HL-60 (cell line): ENCODE results near the gene SMARCAL1.

Experiments used
- DNase-seq, 2 experiments: peaks; one replicate each; pipeline ENCODE4 v3.0.0-alpha.2; 2010 to 2020; ENCODE audit warnings: low read depth in 1 of 2, low spot score in 1 of 2
- H3K27ac ChIP-seq: fragments of 250-450 bp; sonication (Bioruptor Pico); replicated peaks from 2 replicates; pipeline ENCODE4 v1.5.1; 2020; ENCODE audit warnings: mild to moderate bottlenecking, moderate library complexity
- H3K27me3 ChIP-seq: fragments of 250-450 bp; sonication (Bioruptor Pico); 2 replicates; pipeline ENCODE4 v1.5.1; 2021; ENCODE audit warnings: mild to moderate bottlenecking, moderate library complexity; ENCODE audit not compliant: insufficient read depth, poor library complexity, severe bottlenecking
- H3K4me3 ChIP-seq: replicated peaks from 2 replicates; pipeline ENCODE4 v1.5.1; 2011; ENCODE audit warnings: mild to moderate bottlenecking, control low read depth, low read length; ENCODE audit not compliant: insufficient read depth
- GABPA ChIP-seq: IDR thresholded peaks from 2 replicates; pipeline ENCODE4 v1.6.1; 2012; ENCODE audit warnings: low read depth
- POLR2AphosphoS5 ChIP-seq: IDR thresholded peaks from 2 replicates; pipeline ENCODE4 v1.6.1; 2012; ENCODE audit warnings: low read depth
- SPI1 ChIP-seq: IDR thresholded peaks from 2 replicates; pipeline ENCODE4 v1.6.1; 2012; ENCODE audit warnings: low read depth, mild to moderate bottlenecking, borderline replicate concordance
- TF ChIP-seq, protein P1 (sequence below): IDR thresholded peaks from one replicate; pipeline ENCODE4 v1.5.1; 2011; ENCODE audit warnings: low read length, control low read depth, inconsistent platforms; ENCODE audit not compliant: insufficient read depth
- TF ChIP-seq, protein P2 (sequence below): IDR thresholded peaks from 2 replicates; pipeline ENCODE4 v1.6.1; 2012; ENCODE audit warnings: low read depth; ENCODE audit not compliant: insufficient replicate concordance

SMARCAL1 gene

DNA sequence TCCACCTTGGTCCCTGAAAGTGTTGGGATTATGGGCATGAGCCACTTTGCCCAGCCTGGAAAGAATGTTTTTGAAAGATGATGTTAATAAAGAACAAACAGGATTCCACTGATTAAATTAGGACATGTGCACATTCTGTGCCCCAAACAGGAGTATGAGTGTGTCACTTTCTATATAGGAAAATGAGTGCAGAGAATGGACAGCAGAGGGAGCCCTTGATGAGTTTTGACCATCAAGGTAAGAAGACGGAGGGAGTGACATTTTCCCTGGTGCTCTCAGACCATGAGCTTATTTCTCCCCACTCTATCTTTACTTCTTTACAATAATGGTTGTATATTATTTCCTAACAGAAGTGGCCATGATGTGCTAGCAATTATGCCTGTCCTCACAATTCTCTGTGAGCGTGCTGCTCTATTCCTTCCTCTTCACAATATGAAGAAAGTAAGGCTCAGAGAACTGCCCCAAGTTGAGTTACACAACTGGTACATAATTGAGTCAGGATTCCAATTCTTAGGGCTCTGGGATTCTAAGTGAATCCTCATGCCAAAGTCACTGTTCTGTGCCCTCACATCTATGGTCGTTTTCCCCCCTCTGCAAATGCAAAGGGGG, 107.0 kb downstream of the SMARCAL1 start:
- H3K27ac ChIP-seq = no peak overlapping the region
- DNase-seq = peak; percentile 41 to 65
- no peak overlapping the region for H3K4me3 ChIP-seq
- no peak for TF ChIP-seq SPI1
- TF ChIP-seq, protein P1, sequence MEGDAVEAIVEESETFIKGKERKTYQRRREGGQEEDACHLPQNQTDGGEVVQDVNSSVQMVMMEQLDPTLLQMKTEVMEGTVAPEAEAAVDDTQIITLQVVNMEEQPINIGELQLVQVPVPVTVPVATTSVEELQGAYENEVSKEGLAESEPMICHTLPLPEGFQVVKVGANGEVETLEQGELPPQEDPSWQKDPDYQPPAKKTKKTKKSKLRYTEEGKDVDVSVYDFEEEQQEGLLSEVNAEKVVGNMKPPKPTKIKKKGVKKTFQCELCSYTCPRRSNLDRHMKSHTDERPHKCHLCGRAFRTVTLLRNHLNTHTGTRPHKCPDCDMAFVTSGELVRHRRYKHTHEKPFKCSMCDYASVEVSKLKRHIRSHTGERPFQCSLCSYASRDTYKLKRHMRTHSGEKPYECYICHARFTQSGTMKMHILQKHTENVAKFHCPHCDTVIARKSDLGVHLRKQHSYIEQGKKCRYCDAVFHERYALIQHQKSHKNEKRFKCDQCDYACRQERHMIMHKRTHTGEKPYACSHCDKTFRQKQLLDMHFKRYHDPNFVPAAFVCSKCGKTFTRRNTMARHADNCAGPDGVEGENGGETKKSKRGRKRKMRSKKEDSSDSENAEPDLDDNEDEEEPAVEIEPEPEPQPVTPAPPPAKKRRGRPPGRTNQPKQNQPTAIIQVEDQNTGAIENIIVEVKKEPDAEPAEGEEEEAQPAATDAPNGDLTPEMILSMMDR = peak; percentile 56
- H3K27me3 ChIP-seq = no peaks in the 10 kb centered on the region

DNA sequence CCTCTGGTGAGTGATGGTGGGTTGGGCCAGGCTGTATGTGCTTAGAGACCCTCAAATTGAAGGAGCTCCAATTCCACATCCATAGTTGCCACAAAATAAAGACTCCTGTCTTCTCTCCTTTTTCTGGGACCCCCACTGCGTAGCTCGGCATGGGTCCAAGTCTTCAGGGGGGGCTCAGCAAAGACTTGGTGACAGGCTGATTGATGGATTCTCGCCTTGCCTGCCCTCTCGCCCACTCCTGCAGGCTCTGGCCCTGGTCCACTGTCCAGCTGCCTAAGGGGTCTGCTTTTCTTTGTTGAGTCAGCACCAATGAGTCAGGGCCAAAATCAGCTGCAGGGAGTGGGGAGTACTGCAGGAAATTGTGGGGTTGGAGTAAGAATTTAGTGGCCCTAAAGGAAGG, 107.8 kb downstream of the SMARCAL1 start:
- H3K27ac ChIP-seq = no peak overlapping the region
- no peak for DNase-seq
- no peaks in the 10 kb centered on the region for H3K27me3 ChIP-seq
- no peak overlapping the region for H3K4me3 ChIP-seq
- TF ChIP-seq, protein P2, sequence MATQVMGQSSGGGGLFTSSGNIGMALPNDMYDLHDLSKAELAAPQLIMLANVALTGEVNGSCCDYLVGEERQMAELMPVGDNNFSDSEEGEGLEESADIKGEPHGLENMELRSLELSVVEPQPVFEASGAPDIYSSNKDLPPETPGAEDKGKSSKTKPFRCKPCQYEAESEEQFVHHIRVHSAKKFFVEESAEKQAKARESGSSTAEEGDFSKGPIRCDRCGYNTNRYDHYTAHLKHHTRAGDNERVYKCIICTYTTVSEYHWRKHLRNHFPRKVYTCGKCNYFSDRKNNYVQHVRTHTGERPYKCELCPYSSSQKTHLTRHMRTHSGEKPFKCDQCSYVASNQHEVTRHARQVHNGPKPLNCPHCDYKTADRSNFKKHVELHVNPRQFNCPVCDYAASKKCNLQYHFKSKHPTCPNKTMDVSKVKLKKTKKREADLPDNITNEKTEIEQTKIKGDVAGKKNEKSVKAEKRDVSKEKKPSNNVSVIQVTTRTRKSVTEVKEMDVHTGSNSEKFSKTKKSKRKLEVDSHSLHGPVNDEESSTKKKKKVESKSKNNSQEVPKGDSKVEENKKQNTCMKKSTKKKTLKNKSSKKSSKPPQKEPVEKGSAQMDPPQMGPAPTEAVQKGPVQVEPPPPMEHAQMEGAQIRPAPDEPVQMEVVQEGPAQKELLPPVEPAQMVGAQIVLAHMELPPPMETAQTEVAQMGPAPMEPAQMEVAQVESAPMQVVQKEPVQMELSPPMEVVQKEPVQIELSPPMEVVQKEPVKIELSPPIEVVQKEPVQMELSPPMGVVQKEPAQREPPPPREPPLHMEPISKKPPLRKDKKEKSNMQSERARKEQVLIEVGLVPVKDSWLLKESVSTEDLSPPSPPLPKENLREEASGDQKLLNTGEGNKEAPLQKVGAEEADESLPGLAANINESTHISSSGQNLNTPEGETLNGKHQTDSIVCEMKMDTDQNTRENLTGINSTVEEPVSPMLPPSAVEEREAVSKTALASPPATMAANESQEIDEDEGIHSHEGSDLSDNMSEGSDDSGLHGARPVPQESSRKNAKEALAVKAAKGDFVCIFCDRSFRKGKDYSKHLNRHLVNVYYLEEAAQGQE = no peak
- TF ChIP-seq, protein P1 = no peak
- no peak for TF ChIP-seq POLR2AphosphoS5
- TF ChIP-seq GABPA = no peak
- no peak for TF ChIP-seq SPI1

DNA sequence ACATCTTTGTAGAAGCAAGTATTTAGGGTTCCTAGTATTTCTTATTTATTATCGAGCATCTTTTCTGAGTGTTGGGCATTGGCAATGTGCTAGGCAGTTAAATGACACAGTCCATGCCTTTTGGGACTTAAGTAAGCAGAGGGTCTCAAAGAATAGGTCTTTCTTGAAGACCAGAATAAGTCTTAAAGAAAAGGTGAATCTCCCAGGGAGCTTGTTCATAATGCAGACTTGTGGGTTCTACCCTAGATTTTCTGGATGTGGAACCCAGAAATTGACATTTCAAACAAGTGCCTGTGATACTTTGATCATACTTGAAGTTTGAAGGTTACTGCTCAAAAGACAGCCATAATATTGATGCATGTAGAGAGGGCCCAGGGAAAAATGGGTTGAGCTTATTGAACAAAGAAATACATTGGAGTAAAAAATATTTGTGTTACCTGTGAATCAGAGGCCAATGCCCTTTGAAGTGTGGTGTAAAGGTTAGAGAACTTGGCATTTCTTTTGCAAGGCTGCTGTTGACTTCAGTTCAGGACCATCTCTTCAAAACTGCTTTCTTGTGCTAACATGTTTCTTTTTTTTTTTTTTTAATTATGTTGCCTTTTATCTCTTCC, 110.7 kb downstream of the SMARCAL1 start:
- no peak for DNase-seq
- TF ChIP-seq SPI1 = no peak
- no peak for TF ChIP-seq GABPA
- TF ChIP-seq POLR2AphosphoS5 = no peak
- TF ChIP-seq, protein P1 = no peak
- TF ChIP-seq, protein P2 = no peak
- no peak overlapping the region for H3K4me3 ChIP-seq
- H3K27me3 ChIP-seq = no peaks in the 10 kb centered on the region
- H3K27ac ChIP-seq = no peak overlapping the region

DNA sequence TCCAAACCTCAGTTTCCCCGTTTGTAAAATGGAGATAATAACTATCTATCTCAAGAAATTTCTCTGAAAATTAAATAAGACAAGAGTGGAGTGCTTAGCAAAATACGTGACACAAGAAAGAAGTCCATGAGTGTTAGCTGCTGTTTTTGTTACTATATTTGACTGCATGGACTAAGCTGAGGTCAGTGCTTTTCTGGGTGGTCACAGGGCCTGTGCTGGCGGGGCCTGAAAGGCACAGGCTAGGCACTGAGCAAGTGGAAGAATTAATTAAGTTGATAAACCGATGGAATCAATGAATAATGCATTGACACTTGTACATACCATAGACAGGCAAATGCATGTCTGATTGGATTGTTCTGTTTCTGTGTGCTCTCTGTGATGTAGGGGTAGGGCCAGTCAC, 113.7 kb downstream of the SMARCAL1 start:
- TF ChIP-seq, protein P2 = no peak
- TF ChIP-seq, protein P1 = no peak
- no peak for TF ChIP-seq SPI1
- Histone ChIP-seq H3K4me3 (no peak overlapping the region), H3K27ac (no peak overlapping the region), H3K27me3 (no peaks in the 10 kb centered on the region)
- no peak for DNase-seq
